Measurements from ENCODE around the gene GPR143. TPM values are rescaled to one million over a fixed set of nuclear protein-coding genes. Genes with fewer than 3 reads are reported as not detected.
A peak's percentile ranks its signal among the peaks of the same experiment; 100 is the strongest.
"Not testable (repeated sequence)": the region's sequence is repeated elsewhere in the genome, so short reads cannot be mapped to it uniquely, and the experiment has no call there.

GPR143 gene
- 2.6 and 3.9 TPM in 2 replicates for total RNA-seq (2014; rRNA removed; shearing (Covaris generic))

DNA sequence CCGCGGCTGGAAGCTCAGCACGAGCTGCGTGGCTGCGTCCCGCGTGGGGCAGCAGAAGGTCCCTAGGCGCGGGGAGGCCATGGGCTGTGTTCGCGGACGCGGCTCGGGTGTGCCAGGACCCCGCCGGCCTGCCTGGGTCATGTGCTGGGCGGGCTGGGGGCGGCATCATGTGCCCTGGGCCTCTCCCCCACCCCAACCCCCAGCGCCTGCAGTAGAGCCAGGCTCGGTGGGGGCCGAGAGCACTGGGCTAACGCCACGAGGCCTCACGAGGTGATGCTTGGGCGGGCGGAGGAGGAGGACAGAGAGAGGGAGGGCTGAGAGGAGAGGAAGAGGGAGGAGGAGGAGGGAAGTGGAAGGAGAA, at the start of gene GPR143:
TSS of gene GPR143 (minus strand) at position 111 of the 361 bp plus-strand sequence. CDS start at position 81, 30 bp downstream.
- no peak for DNase-seq (ENCODE audit: low read depth)

DNA sequence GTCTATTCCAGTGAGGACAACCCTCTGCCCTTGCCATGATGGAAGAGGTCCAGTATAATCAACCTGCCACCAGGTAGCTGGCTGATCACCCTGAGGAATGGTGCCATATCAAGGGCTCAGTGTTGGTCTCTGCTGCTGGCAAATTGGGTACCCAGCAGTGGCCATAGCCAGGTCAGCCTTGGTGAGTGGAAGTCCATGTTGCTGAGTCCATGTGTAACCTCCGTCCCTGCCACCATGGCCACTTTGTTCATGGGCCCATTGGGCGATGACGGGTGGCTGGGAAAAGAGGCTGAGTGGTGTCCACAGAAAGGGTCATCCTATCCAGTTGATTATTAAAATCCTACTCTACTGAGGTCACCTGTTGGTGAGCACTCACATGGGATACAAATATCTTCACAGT, 45.4 kb upstream of the GPR143 start:
- DNase-seq (ENCODE audit: low read depth), result not testable (repeated sequence)

- DNase-seq (ENCODE audit: low read depth), result not testable (repeated sequence)
Measured at GRCh38 chrX:9809876-9810275, 44.2 kb upstream of the GPR143 start.

GRCh38 chrX:9807355-9808182, 41.9 kb upstream of the GPR143 start:
- no peak for DNase-seq (ENCODE audit: low read depth)

DNA sequence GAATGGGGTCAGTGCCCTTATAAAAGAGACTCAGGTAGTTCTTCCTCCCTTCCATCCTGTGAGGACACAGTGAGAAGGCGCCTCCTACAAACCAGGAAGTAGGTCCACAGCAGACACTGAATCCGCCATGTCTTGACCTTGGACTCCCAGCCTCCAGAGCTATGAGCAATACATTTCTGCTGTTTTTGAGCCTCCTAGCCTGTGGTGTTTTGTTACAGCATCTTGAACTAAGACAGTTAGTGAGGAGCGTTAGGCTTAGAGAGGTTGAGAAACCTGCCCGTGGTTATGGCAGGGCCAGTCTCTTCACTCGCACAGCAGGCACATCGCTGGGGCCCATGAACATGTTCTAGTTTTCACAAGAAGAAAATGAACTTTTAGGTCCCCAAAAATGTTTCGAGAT, 40.3 kb upstream of the GPR143 start:
- DNase-seq (ENCODE audit: low read depth), result no peak

- no peak for DNase-seq (ENCODE audit: low read depth)
Measured at GRCh38 chrX:9804444-9804843, 38.8 kb upstream of the GPR143 start.

DNA sequence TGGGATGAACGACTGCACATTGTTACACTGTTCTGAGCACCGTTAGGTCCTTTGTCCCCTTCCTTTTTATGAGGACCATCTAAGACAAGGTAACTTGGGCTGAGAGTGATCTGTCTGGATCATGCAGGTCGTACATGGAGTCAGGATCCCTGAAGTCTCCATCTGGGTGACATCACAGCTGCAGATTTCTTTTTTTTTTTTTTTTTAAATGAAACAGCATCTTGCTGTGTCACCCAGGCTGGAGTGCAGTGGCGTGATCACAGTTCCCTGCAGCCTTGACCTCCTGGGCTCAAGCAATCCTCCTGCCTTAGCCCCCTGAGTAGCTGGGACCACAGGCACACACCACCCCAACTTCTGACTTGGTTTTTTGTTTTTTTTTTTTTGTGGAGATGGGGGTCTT, 37.1 kb upstream of the GPR143 start:
- no peak for DNase-seq (ENCODE audit: low read depth)

DNA sequence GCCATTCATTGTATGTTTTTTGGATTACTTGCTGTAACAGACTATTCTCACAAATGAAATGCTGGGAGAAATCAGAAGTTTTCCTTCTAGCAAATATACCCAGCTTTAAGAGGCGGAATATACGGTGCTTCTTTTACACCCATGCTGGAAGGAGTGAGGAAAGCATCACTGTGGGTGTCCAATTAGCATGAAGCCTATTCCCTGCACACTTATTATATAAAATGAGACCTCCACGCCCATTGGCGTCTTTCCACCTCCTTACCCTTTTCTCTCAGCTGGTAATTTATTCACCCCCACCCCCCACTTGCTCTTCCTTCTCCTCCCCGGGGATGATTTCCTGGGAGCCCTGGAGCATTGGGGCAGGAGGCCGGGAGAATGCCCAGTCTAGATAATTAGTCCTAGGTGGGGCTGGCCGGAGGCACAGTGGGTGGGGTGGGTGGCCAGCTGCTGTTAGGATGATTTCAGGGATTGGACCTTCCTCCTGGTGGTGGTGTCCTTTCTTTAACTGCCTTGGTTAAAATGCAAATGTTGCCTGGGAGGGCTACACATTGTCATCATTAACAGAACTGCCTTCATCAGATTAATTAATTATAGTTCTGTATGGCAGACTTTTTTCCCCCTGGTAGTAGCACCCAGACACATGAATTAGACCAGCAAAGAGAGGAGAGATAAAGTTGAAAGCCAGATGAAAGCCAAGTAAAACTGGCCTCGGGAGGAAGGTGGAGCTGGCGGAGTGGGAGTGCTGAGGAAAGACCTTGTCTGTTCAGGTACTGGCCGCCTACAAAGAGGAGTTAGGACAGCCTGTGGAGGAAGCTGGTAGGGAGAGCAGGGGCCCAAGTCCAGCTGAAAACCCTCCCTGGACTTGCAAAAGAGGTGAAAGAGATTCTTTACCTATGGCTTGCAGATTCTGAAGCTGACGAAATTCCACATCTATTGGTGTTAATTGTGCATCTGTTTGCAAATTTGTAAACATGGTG, 32.0 kb upstream of the GPR143 start:
- no peak for DNase-seq (ENCODE audit: low read depth)

GRCh38 chrX:9794495-9794894, 28.8 kb upstream of the GPR143 start:
- DNase-seq (ENCODE audit: low read depth), result no peak

DNA sequence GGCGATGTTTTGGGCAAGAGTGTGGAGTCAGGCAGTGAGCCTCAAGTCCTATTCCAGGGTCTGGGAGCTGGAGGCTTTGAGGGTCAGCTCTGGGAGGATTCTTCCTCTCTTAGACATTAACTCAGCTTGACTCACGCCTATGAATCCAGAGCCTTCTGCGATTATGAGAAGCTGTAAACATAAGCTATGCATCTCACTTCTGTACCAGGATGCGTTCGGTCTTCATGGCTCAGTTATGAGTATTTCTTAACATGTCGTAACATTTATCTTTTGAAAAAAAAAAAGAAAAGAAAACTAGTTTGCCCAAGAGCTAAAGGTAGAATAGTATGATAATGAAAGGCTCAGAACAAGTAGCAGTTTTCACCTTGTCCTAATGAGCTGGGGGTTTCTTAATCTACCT, 25.2 kb upstream of the GPR143 start:
- DNase-seq (ENCODE audit: low read depth), result no peak

GRCh38 chrX:9789555-9789954, 23.9 kb upstream of the GPR143 start:
- peak; percentile 21 for DNase-seq (ENCODE audit: low read depth)

DNA sequence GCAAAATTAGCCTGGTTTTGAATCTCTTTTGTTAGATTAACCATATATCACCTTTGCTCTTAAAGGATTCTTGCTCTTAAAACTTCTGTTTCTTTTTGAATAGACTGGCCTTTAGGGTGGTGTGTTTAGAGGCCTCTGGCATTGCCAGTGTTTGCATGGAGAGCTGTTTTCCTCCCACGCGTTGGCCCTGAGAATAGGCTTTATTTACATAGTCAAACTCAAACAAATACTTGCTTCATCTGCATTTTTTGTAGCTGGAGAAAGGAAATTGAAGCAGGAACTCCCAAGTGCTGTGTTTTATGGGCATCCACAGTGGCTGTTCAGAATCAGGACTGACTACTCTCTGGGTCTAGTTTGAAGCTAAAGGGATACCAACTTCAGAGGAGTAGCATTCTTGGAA, 23.3 kb upstream of the GPR143 start:
- peak; percentile 28 for DNase-seq (ENCODE audit: low read depth)

GRCh38 chrX:9786798-9787635, 21.4 kb upstream of the GPR143 start:
- no peak for DNase-seq (ENCODE audit: low read depth)

- no peak for DNase-seq (ENCODE audit: low read depth)
Measured at GRCh38 chrX:9785944-9786797, 20.5 kb upstream of the GPR143 start, which contains the start of gene SHROOM2. Gene SHROOM2, plus strand, starts transcription at chrX:9786429. Its CDS starts 117 bp downstream, at chrX:9786546.

- no peak for DNase-seq (ENCODE audit: low read depth)
Measured at GRCh38 chrX:9785254-9785943, 19.8 kb upstream of the GPR143 start.

DNA sequence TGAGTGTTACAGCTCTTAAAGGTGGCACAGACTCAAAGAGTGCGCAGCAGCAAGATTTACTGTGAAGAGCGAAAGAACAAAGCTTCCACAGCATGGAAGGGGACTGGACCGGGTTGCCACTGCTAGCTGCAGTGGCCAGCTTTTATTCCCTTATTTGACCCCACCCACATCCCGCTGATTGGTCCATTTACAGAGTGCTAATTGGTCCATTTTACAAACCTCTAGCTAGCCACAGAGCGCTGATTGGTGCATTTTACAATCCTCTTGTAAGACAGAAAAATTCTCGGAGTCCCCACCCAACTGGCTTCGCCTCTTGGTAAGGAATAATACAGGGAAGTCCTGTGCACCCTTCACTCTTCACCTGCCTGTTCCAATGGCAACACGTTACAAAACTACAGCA, 18.7 kb upstream of the GPR143 start:
- no peak for DNase-seq (ENCODE audit: low read depth)

- peak; percentile 27 for DNase-seq (ENCODE audit: low read depth)
Measured at GRCh38 chrX:9781941-9782340, 16.3 kb upstream of the GPR143 start.

GRCh38 chrX:9775930-9776329, 10.3 kb upstream of the GPR143 start:
- DNase-seq (ENCODE audit: low read depth), result no peak

- DNase-seq (ENCODE audit: low read depth), result no peak
Measured at GRCh38 chrX:9772943-9773342, 7.3 kb upstream of the GPR143 start.

- peak; percentile 37 for DNase-seq (ENCODE audit: low read depth)
Measured at GRCh38 chrX:9770319-9770718, 4.7 kb upstream of the GPR143 start.

Measured in Daoy (cell line).